GM21447 (cell line): ENCODE results near the gene IQCE.

Experiments
- ATAC-seq: cut with Tn5 transposase; IDR thresholded peaks from one replicate; pipeline ENCODE4 v1.9.1; 2021; ENCODE audit not compliant: unreplicated experiment

Gene IQCE

GRCh38 chr7:2558629-2559282, at the start of gene IQCE:
IQCE (plus strand) TSS chr7:2558979; CDS start chr7:2559182, 203 bp downstream.
- peak; percentile 39 for ATAC-seq

DNA sequence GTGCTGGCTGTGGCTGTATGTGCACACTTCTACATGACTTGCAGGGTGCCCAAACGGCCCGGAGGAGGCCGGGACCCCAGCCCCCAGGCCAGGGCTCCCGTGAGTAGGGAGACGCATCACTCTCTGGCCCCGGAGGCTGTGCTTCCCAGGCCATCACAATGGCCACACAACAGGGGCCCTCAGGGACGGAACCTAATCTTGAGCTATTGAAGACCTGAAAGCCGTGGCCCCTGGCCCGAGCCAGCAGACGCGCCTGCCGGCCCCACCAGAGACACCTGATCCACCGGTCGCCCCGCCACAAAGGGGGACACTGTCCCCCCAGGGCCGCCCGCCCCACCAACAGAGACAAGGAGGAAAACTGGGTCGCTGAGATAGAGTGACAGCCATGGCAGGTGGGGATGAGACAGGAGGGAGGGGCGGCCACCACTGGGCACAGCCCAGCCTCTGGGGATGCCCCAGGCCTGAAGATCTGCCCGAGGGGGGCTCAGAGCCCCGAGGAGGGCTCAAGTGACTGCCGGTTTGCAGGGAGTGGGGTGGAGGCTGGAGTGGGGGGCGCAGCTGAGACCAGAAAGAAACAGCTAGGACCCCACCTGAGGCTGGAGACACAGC, 49.4 kb upstream of the IQCE start:
- no peak for ATAC-seq

DNA sequence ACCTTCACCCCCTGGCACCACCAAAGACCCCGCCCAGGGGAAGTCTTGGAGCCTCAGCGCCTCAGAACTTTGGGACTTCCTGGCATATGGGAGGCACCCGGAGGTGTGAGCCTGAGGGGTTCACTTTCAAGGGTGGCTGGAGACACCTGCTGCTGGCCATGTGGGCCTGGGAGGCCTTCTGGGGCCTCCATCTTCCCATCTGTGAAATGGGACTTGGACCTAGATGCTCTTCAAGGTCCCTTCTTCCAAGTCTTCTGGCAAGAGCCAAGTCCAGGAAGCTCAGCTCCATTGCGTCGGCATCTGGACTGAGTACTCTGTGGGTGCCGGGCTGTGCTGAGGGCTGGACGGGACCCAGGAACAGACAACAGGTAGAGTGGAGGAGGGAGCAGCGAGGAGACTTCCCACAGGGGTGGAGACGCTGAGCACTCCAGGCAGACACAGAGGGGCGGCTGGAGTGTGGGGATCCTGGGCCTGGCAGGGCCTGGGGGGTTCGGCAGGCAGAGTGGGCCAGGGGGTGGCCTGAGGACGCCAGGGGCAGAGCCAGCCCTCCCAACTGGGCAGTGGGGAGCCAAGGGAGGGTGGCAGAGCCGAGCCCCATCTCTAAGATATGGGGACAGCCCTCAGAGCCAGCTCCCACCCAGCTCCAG, 48.5 kb upstream of the IQCE start:
- no peak for ATAC-seq

- no peak for ATAC-seq
These were observed 47.6 kb upstream of the IQCE start for GRCh38 chr7:2510909-2511768.

- ATAC-seq = no peak
These were observed 47.0 kb upstream of the IQCE start for GRCh38 chr7:2511769-2512168.

- ATAC-seq = no peak
These were observed 46.6 kb upstream of the IQCE start for GRCh38 chr7:2512179-2512661.

- ATAC-seq = no peak
These were observed 46.1 kb upstream of the IQCE start for GRCh38 chr7:2512713-2513112.

DNA sequence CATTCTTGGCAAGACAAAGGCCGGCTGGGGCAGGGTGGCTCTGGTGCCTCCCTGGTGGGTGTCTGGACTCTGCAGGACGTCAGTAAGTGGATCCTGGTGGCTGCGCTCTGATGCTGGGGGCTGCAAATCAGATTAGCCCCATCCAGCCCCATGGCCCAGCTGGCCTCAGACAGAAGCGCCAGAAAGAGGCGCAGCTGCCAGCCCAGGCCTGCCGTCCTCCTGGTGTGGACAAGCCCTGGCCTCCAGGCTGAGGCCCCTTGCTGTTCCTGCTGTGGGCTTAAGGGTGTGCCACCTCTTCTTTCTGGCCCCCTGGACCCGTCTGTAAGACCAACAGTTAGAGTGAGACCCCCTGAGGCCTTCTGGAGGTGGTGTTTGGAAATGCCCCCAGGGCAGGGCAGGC, 45.1 kb upstream of the IQCE start:
- no peak for ATAC-seq

GRCh38 chr7:2514473-2515423, 44.0 kb upstream of the IQCE start:
- no peak for ATAC-seq

DNA sequence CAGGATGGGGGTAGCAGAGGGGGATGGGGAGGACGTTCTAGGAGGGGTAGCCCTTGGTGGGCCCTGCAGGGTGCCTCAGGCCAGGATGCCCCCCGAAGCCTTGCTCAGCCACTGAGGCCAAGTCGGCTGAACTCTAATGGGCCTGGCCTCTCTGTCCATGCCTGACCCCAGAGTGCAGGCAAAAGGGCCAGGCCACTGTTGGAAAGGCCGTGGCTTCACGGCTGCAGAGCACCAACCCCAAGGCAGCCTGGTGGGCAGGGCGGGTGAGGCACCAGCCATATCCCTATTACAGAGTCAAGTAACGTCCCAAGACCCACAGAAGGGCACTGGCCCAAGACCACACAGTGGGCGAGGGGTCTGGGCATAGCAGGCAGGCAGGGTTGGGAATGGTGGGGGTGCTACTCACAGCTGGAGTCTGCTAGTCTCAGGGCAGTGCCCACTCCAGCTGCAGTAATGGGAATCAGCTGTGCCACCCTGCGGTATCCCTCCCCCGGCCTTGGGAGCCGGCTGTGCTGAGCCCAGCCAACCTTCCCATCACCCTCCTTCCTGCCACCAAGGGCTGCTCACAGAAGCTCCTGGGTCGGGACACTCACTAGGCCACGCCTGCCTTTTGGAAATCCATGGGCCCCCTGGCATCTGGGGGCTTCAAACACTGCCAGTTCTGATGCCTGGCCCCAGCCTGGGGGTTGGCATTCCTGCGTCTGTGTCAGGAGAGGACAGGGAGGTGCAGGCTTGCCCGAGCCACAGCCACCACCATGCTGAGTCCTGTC, 43.2 kb upstream of the IQCE start:
- ATAC-seq = no peak

- no peak for ATAC-seq
These were observed 42.6 kb upstream of the IQCE start for GRCh38 chr7:2516194-2516555.

DNA sequence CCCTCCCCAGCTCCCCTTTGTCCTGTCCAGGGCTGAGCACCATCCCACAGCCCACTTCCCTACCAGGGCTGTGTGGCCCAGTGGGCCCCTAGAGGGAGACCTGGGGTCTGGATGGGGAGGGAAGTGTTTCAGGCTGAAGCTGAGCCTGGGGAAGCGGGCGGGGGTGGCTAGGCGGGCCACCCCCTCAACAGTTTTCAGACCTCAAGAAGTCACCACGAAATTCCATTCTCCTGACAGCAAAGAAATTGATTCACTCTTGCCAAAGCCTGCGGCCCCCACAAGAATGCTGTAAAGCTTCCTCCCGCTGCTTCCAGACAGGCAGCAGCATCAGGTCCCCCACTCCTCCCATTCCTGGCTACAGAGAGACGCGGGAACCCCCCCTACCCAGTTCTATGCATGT, 41.8 kb upstream of the IQCE start:
- ATAC-seq = no peak

DNA sequence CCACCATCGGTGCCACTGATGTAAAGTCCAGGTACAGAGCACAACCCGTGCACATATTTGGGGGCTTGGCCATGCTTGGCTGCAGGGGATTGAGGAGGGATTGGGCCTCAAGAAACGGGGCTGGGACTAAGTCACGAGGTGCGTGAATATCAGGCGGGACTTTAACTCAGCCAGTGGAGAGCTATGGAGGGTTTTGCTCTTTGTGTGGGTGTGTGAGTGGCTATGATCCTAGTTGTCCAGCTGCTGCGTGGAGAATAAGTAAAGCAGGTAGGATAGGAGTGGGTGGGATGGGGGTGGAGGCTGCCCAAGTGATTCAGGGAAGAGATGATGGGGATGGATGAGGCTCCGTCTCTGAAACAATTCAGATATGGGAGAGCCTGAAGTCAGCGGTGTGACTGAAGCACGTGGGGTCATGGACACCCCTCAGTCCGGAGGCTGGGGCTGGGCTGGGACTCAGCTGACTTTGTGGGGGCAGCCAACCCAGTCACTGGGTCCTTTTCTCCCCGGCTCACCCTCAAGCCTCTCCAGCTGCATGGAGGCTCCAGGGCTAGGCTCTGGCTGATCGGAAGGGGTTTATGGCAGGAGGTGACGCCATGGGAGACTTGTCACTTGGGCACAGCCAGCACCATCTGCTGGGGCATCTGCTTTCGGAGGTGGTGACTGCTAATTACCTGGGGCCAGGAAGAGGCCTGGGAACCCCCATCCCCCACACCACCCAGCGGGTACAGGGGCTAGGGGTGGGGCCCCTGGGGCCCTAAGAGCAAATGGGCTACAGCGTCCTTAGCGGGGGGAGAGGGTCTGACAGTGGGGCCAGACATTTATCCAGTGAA, 40.9 kb upstream of the IQCE start:
- ATAC-seq = no peak

- no peak for ATAC-seq
These were observed 40.1 kb upstream of the IQCE start for GRCh38 chr7:2518737-2519118.

- ATAC-seq = peak; percentile 65
These were observed 39.5 kb upstream of the IQCE start, which contains the start of gene LFNG for GRCh38 chr7:2519119-2519930. LFNG (plus strand) TSS chr7:2519774; CDS start chr7:2519862, 88 bp downstream.

- ATAC-seq = peak; percentile 4
These were observed 38.5 kb upstream of the IQCE start for GRCh38 chr7:2520131-2520760.

DNA sequence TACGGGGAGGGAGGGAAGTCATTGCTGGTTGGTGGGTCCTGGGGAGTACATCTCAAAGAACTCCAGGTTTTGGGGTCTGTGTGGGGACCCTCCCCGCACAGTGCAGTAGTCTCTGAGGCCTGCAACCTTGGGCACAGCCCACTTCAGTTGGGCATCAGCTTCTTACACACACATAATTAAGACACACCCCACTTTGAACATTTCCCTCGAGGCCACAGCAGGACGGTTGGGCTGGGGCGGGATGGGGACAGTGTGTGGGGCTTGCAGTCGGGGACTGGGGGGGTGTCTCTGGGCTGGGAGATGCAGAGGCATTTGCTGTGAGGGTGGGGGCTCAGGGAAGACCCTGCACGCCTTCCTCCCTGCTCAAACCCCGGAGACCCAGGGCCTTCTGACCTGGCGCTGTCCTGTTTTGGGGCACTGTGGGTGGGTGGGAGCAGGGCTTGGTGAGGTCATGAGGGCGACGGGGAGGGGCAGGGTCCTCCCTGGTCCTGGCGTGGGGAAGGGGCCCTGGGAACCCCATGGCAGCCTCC, 38.0 kb upstream of the IQCE start:
- no peak for ATAC-seq
